HCT116 (cell line): ENCODE data around the gene RETREG1.

ENCODE experiments used
- EZH2 ChIP-seq: fragments of 200-600 bp; sonication (generic); IDR thresholded peaks from 2 replicates; pipeline ENCODE4 v1.6.1; 2017; ENCODE audit warnings: antibody characterized with exemption, mixed run types
- EZH2phosphoT487 ChIP-seq: fragments of 200-600 bp; IDR thresholded peaks from 2 replicates; pipeline ENCODE4 v1.6.1; 2018; ENCODE audit warnings: antibody characterized with exemption, borderline replicate concordance
- POLR2AphosphoS5 ChIP-seq: IDR thresholded peaks from 2 replicates; pipeline ENCODE4 v1.6.1; 2011; ENCODE audit warnings: mild to moderate bottlenecking, low read depth, low read length, moderate library complexity
- YY1 ChIP-seq: IDR thresholded peaks from 2 replicates; pipeline ENCODE4 v1.6.1; 2011; ENCODE audit warnings: low read length, low read depth, moderate library complexity, mild to moderate bottlenecking; ENCODE audit not compliant: insufficient replicate concordance; ENCODE audit errors: extremely low read depth

GRCh38 chr5:16603701-16604100, 13.1 kb downstream of the RETREG1 start:
- TF ChIP-seq EZH2 = no peak
- TF ChIP-seq POLR2AphosphoS5 = no peak
- no peak for TF ChIP-seq YY1
- TF ChIP-seq EZH2phosphoT487 = no peak
